ENCODE data around the gene MCF2L2. TPM values are rescaled to one million over a fixed set of nuclear protein-coding genes. Genes with fewer than 3 reads are reported as not detected.

Gene MCF2L2
- polyA plus RNA-seq, 2 of the 4 experiments (the other 2 are of a cell fraction), result 0.03 to 0.05 TPM

- no peak for TF ChIP-seq NR3C1 (IDR thresholded peaks at IDR 0.05)
- TF ChIP-seq MAZ (IDR thresholded peaks at IDR 0.05; ENCODE audit: borderline replicate concordance, low read depth, low read length), result no peak
- TF ChIP-seq ZNF302 (CRISPR knock-in tag; IDR thresholded peaks at IDR 0.05), result no peak
- no peak for TF ChIP-seq JUNB (IDR thresholded peaks at IDR 0.05)
- TF ChIP-seq CEBPB (IDR thresholded peaks at IDR 0.05), result no peak
- TF ChIP-seq ZSCAN20 (CRISPR knock-in tag; IDR thresholded peaks at IDR 0.05), result no peak
- no peak for TF ChIP-seq HOXA7 (CRISPR knock-in tag; IDR thresholded peaks at IDR 0.05)
- TF ChIP-seq CHD2 (IDR thresholded peaks at IDR 0.05; ENCODE audit: low read length, partially characterized antibody), result no peak
- TF ChIP-seq REST (IDR thresholded peaks at IDR 0.05), result no peak
- TF ChIP-seq BHLHE40 (IDR thresholded peaks at IDR 0.05; ENCODE audit: low read depth, low read length), result no peak
- TF ChIP-seq ATOH8 (CRISPR knock-in tag; IDR thresholded peaks at IDR 0.05; ENCODE audit: low read depth), result no peak
- TF ChIP-seq EP300 (IDR thresholded peaks at IDR 0.05), result no peak
- TF ChIP-seq HDAC2 (IDR thresholded peaks at IDR 0.05), result no peak
- TF ChIP-seq MYC (IDR thresholded peaks at IDR 0.05; ENCODE audit: borderline replicate concordance, low read length), result no peak
- no peak for TF ChIP-seq POLR2AphosphoS2 (conservative IDR thresholded peaks at IDR 0.05; ENCODE audit: low read length)
- TF ChIP-seq, protein P1, sequence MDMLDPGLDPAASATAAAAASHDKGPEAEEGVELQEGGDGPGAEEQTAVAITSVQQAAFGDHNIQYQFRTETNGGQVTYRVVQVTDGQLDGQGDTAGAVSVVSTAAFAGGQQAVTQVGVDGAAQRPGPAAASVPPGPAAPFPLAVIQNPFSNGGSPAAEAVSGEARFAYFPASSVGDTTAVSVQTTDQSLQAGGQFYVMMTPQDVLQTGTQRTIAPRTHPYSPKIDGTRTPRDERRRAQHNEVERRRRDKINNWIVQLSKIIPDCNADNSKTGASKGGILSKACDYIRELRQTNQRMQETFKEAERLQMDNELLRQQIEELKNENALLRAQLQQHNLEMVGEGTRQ (IDR thresholded peaks at IDR 0.05), result no peak
- TF ChIP-seq NPAS2 (CRISPR knock-in tag; IDR thresholded peaks at IDR 0.05; ENCODE audit: borderline replicate concordance), result no peak
- DNase-seq (ENCODE audit: low read depth in 1 of 2, low spot score in 1 of 2), result no peak
- ChIA-PET POLR2A (no interaction called here), CTCF (no interaction called here)
- Histone ChIP-seq H3K4me2 (no peak overlapping the region), H3K4me1 (no peaks in the 10 kb centered on the region), H3K27ac (no peak overlapping the region), H3K9me3 (no peaks in the 10 kb centered on the region), H3K4me3 (no peak overlapping the region)
- FAIRE-seq, result no peak
- ATAC-seq, result no peak
- 81% methylated on average over 7 of the region's 7 CpGs for WGBS (ENCODE audit: missing lambda C conversion rate)
These were observed 215.9 kb downstream of the MCF2L2 start for GRCh38 chr3:183212565-183212964.

DNA sequence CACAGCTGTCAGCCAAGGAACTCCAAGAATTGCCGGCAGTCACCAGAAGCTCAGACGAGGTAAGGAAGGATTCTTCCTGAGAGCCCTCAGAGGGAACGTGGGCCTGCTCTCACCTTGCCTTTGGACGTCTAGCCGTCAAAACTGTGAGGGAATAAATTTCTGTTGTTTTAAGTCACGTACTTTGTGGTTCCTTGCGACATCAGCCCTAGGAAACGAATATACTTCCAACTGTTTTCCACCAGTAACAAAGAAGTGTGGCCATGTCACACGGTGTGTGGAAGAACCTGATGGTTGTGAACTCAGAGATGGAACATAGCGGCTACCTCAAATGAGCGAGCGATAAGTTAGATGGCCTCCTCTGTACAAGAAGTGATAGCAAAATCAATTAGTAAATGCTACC is 216.3 kb downstream of the MCF2L2 start:
- H3K4me1 ChIP-seq, result no peaks in the 10 kb centered on the region
- no peaks in the 10 kb centered on the region for H3K9me3 ChIP-seq
- FAIRE-seq (no peak), ATAC-seq (no peak), DNase-seq (ENCODE audit: low read depth in 1 of 2, low spot score in 1 of 2) (no peak)
- no peak overlapping the region for H3K4me3 ChIP-seq
- TF ChIP-seq RARB (CRISPR knock-in tag; IDR thresholded peaks at IDR 0.05) (no peak), ZC3H11A (IDR thresholded peaks at IDR 0.05) (no peak)
- CTCF ChIA-PET, result no interaction called here
- no peak overlapping the region for H3K27ac ChIP-seq
- WGBS (ENCODE audit: missing lambda C conversion rate), result 68% methylated on average over 12 of the region's 12 CpGs
- POLR2A ChIA-PET, result no interaction called here
- H3K4me2 ChIP-seq, result no peak overlapping the region

GRCh38 chr3:183211352-183211751 is 217.1 kb downstream of the MCF2L2 start:
- H3K4me2 ChIP-seq, result no peak overlapping the region
- H3K4me1 ChIP-seq, result no peaks in the 10 kb centered on the region
- ChIA-PET CTCF (no interaction called here), POLR2A (no interaction called here)
- ATAC-seq (no peak; a peak in 1 of 6 replicates), DNase-seq (ENCODE audit: low read depth in 1 of 2, low spot score in 1 of 2) (no peak), FAIRE-seq (no peak)
- H3K27ac ChIP-seq, result no peak overlapping the region
- no peaks in the 10 kb centered on the region for H3K9me3 ChIP-seq
- no peak overlapping the region for H3K4me3 ChIP-seq
- 65% methylated on average over 13 of the region's 13 CpGs for WGBS (ENCODE audit: missing lambda C conversion rate)
- no peak for TF ChIP-seq HMGXB4 (CRISPR knock-in tag; IDR thresholded peaks at IDR 0.05; ENCODE audit: borderline replicate concordance)
- TF ChIP-seq ATOH8 (CRISPR knock-in tag; IDR thresholded peaks at IDR 0.05; ENCODE audit: low read depth), result no peak
- TF ChIP-seq RCOR1 (IDR thresholded peaks at IDR 0.05; ENCODE audit: low read depth, low read length), result no peak
- no peak for TF ChIP-seq FOSL2 (IDR thresholded peaks at IDR 0.05)
- TF ChIP-seq FOSL2 (CRISPR knock-in tag; IDR thresholded peaks at IDR 0.05), result no peak
- TF ChIP-seq, protein P2, sequence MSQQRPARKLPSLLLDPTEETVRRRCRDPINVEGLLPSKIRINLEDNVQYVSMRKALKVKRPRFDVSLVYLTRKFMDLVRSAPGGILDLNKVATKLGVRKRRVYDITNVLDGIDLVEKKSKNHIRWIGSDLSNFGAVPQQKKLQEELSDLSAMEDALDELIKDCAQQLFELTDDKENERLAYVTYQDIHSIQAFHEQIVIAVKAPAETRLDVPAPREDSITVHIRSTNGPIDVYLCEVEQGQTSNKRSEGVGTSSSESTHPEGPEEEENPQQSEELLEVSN (IDR thresholded peaks at IDR 0.05; ENCODE audit: borderline replicate concordance, low read depth), result no peak
- TF ChIP-seq, protein P3, sequence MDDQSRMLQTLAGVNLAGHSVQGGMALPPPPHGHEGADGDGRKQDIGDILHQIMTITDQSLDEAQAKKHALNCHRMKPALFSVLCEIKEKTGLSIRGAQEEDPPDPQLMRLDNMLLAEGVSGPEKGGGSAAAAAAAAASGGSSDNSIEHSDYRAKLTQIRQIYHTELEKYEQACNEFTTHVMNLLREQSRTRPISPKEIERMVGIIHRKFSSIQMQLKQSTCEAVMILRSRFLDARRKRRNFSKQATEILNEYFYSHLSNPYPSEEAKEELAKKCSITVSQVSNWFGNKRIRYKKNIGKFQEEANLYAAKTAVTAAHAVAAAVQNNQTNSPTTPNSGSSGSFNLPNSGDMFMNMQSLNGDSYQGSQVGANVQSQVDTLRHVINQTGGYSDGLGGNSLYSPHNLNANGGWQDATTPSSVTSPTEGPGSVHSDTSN (IDR thresholded peaks at IDR 0.05), result no peak
- TF ChIP-seq KDM5A (IDR thresholded peaks at IDR 0.05), result no peak
- TF ChIP-seq MAZ (IDR thresholded peaks at IDR 0.05; ENCODE audit: borderline replicate concordance, low read depth, low read length), result no peak
- TF ChIP-seq EHMT2 (IDR thresholded peaks at IDR 0.05; ENCODE audit: low read depth), result no peak
